Measurements from ENCODE around the gene DAG1.

DAG1 gene

GRCh38 chr3:49518441-49518840 lies 48.4 kb downstream of the DAG1 start:
- no peak for DNase-seq (ENCODE audit: low read depth in 2 of 2)

DNA sequence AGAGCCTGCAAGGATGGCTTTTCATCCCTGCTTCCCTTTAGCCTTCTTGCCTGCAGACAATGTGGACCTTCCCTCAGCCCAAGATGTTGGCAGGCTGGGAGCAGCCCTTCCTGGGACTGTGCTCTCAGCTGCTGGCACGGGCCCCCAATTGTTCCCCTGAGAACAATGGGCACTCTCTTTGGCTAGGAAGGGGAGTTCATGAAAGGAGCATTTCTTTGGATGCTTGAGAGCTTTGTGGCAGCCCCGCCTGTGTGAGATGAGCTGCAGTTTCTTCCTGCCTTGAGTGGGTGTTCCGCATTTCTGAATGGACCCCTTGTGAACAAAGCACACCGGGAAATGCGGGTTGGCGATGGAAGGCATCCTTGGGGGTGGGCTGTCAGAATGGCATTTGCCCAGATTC lies 49.2 kb downstream of the DAG1 start:
- no peak for DNase-seq (ENCODE audit: low read depth in 2 of 2)

GRCh38 chr3:49519916-49520385 lies 49.9 kb downstream of the DAG1 start:
- DNase-seq (ENCODE audit: low read depth in 2 of 2), result no peak

- no peak for DNase-seq (ENCODE audit: low read depth in 2 of 2)
These were observed 54.0 kb downstream of the DAG1 start for GRCh38 chr3:49523756-49524747.

DNA sequence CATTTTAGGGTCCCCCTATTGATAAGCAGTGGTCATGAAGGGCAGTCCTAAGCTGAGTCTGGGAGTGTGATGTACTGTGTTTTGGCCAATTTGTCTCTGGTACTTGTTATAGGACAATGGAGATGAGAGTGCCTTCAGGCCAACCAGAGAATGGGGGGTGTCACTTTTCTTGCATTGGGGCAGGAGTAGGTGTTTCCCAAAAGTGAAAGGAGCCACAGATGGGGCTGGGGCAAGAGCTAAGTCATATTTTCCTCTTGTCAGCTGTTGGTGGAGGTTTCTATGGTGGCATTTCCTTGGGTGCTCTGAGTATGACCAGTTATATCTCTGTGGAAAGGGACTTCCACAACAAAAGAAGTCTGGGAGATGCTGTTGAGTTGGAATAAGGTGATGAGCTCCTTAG lies 59.5 kb downstream of the DAG1 start:
- DNase-seq (ENCODE audit: low read depth in 2 of 2), result no peak

DNA sequence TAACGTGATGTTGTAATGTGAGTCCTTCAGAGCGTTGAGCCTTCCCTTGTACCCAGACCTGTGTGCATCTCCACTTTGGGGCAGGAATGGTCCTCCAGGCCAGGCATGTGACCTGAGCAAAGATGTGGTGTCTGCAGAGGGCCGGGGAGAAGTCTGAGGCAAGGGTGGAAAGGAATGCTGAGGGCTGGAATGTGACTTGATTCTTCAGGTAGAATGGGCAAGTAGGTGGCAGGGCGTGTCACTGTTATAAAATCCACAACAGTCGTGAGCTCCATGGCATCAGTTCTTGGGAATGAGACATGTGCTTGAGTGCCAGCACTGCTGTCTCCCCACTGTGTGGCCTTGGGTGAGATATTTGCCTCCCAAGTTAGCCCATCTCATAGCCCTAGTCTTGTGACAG lies 60.2 kb downstream of the DAG1 start:
- DNase-seq (ENCODE audit: low read depth in 2 of 2), result no peak

DNA sequence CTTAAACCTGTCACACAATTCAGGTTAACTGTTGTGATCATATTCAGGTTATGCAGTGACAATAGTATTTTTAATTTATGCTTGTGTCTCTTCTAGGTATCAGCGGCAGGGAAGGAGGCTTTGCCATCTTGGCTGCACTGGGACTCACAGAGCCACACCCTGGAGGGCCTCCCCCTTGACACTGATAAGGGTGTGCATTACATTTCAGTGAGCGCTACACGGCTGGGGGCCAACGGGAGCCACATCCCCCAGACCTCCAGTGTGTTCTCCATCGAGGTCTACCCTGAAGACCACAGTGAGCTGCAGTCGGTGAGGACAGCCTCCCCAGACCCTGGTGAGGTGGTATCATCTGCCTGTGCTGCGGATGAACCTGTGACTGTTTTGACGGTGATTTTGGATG lies 60.6 kb downstream of the DAG1 start:
- DNase-seq (ENCODE audit: low read depth in 2 of 2), result no peak

GRCh38 chr3:49531218-49531617 lies 61.2 kb downstream of the DAG1 start:
- DNase-seq (ENCODE audit: low read depth in 2 of 2), result no peak

- DNase-seq (ENCODE audit: low read depth in 2 of 2), result no peak
These were observed 61.6 kb downstream of the DAG1 start for GRCh38 chr3:49531715-49532114.

- no peak for DNase-seq (ENCODE audit: low read depth in 2 of 2)
These were observed 63.0 kb downstream of the DAG1 start for GRCh38 chr3:49533031-49533430.

GRCh38 chr3:49533786-49534519 lies 63.9 kb downstream of the DAG1 start:
- no peak for DNase-seq (ENCODE audit: low read depth in 2 of 2)

- DNase-seq (ENCODE audit: low read depth in 2 of 2), result no peak
These were observed 64.7 kb downstream of the DAG1 start for GRCh38 chr3:49534581-49535441.

- DNase-seq (ENCODE audit: low read depth in 2 of 2), result no peak
These were observed 66.2 kb downstream of the DAG1 start for GRCh38 chr3:49535971-49536874.

GRCh38 chr3:49536875-49537533 lies 66.9 kb downstream of the DAG1 start:
- no peak for DNase-seq (ENCODE audit: low read depth in 2 of 2)

DNA sequence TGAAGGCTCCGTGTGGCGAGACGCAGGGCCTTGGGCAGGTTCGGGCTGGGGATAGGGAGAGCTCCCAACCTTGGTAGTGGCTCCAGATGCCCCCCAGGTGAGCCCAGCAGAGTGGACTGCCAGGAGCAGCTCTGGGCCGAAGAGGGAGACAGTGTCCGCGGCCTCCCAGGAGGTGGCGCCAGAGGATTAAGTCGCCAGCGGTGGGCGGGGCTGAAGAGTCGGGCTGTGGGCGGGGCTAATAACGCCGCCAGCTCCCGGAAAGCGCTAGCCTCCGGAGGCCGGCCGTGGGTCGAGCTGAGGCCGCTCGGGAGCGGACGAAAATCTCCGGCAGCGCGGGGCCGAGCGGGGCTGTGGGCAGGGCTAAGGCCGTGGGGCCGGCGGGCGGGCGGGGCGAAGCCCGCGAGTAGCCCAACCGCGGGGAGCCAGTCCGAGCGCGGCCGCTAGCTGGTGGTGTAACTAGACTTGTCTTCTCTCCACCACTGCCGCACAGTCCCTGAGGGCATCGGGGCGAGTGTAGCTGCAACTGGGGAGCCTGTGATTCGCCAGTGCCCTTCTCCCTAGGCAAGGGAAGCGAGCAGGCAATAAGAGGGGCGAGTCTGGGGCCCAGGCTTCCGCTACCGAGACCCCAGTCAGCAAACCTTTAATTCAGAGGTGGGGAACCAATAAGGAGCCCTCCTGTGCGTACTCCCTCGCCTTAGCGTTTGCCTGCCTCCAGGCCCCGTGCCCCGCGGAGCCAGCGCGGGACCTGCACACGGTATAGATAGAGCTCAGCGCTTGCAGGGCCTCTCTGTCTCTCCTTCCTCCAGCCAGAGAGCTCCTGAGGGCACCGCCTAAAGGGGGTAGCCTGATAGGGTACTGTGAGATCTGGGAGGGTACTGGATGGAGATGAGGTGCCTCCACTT lies 69.8 kb downstream of the DAG1 start:
- peak; percentile 81 to 83 for DNase-seq (ENCODE audit: low read depth in 2 of 2)

GRCh38 chr3:49552087-49552486 lies 82.0 kb downstream of the DAG1 start:
- no peak for DNase-seq (ENCODE audit: low read depth in 2 of 2)

DNA sequence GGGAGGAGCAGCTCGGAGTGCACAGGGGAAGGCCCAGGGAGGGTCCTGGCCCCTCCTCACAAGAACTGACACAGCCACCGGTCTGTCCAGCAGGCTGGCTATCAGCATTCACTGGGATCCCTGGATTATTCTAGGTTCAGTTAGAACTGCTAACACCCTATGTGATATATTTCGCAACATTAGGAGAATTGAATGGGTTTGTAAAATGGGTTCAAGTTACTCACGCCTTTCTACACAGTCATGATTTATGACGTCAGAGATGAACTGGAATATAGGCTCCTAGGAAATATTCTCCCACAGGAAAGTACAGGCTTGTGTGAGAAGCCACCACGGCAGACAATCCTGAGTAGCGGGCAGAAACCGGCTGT lies 83.2 kb downstream of the DAG1 start:
- DNase-seq (ENCODE audit: low read depth in 2 of 2), result no peak

DNA sequence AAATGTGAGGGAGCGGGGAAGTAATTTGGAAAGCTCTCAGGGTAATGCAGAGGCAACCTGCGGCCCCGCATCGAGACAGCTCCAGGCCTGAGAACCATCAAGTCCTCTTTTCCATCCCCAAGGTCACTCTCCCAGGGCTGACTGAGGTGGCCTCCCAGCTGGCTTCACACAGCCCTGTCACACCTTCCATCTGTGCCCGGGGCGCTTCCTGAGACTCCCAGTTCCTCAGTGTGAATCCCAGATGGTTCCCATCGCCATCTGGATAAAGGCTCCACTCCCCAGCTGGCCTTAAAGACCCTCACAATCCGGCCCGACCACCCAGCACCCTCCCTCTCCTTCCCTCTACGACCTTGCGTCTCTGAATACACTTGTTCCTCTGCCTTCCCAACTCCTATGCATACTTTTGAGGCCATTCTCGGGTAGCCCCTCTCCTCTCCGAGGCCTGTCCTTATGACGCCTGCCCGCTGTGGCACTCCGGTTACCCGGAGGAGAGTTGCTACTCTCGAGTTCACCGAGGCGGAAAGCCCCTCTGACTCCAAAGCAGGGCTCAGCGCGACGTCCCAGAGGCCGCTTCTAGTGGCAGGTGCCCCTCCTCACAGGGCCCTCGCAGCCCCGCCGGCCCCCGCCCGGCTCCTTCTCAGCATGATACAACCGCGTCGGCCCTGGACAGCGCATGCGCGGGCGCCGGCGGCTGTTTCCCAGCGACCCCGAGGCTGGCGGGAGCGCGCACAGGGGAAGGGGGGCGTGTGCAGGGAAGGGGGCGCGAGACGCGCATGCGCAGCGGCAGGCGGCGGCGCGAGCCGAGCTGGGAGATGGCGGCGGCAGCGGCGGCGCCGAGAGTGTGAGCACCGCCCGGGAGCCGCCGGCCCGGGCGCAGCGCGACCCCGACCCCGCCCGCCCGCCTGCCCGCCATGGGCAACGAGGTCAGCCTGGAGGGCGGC lies 83.9 kb downstream of the DAG1 start, which contains the start of gene BSN:
BSN (plus strand) TSS at position 786 of the 941 bp plus-strand sequence; CDS start at position 912, 126 bp downstream.
- peak; percentile 82 to 88 for DNase-seq (ENCODE audit: low read depth in 2 of 2)
